GM10248 (cell line): ENCODE measurements around the gene TPK1.

Source experiments
- CTCF ChIA-PET: fragments of 300-600 bp; sonication (Branson Sonifier 250); formaldehyde crosslinking; extraction: SDS; loops from one replicate; lab custom pipeline; 2021; ENCODE audit warnings: antibody characterized with exemption; lab: Yijun Ruan, JAX
- POLR2A ChIA-PET: fragments of 350-650 bp; sonication (Branson Sonifier 250); formaldehyde crosslinking; extraction: SDS; loops from one replicate; lab custom pipeline; 2020; ENCODE audit warnings: antibody characterized with exemption; lab: Yijun Ruan, JAX
- DNase-seq: peaks from one replicate; pipeline ENCODE4 v3.0.0; 2012; ENCODE audit errors: extremely low spot score
- TF ChIP-seq, protein P1 (sequence below): IDR thresholded peaks from 2 replicates; pipeline ENCODE4 v1.5.1; 2012; ENCODE audit warnings: mild to moderate bottlenecking, low read depth; ENCODE audit errors: extremely low read depth, missing control alignments, control extremely low read depth

Gene TPK1

DNA sequence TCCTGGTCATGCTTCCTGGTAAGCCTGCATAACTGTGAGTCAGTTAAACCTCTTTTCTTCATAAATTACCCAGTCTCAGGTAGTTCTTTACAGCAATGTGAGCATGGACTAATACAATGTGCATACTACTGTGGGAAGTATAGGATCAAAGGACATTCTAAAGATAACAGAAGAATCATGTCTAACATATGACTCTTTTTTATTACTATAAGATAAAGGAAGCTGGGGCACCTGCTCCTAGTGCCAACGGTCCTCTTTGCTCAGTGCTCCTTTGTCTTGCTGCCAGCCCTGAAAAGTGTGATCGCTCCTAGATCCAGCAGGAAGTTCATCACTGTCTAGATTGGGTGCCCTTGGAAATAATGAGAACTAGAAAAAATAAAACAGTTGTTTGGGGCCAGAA is 289.1 kb downstream of the TPK1 start:
- TF ChIP-seq, protein P1, sequence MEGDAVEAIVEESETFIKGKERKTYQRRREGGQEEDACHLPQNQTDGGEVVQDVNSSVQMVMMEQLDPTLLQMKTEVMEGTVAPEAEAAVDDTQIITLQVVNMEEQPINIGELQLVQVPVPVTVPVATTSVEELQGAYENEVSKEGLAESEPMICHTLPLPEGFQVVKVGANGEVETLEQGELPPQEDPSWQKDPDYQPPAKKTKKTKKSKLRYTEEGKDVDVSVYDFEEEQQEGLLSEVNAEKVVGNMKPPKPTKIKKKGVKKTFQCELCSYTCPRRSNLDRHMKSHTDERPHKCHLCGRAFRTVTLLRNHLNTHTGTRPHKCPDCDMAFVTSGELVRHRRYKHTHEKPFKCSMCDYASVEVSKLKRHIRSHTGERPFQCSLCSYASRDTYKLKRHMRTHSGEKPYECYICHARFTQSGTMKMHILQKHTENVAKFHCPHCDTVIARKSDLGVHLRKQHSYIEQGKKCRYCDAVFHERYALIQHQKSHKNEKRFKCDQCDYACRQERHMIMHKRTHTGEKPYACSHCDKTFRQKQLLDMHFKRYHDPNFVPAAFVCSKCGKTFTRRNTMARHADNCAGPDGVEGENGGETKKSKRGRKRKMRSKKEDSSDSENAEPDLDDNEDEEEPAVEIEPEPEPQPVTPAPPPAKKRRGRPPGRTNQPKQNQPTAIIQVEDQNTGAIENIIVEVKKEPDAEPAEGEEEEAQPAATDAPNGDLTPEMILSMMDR, result no peak
- no peak for DNase-seq
- ChIA-PET POLR2A (no interaction called here), CTCF (no interaction called here)

DNA sequence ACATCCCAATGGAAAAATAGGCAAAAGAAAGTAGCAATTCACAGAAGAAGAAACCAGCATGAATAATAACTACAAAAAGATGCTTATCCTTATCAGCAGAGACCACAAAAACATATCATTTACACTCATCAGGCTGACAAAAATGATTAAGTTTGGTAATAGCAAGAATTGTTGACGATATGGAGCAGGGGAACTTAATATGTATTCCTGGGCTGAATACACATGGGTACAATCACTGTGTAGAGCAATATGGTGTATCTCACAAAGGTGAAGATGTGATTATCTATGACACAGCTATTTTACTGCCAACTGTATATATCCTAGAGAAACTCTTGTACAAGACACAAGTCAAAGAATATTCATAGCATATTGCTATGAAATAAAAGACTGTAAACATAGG is 290.5 kb downstream of the TPK1 start:
- CTCF ChIA-PET, result interaction anchor here (0.6 kb wide), 1 partner anchor 10 kb away, joined by 3 read pairs; no protein-coding TSS in a partner anchor

DNA sequence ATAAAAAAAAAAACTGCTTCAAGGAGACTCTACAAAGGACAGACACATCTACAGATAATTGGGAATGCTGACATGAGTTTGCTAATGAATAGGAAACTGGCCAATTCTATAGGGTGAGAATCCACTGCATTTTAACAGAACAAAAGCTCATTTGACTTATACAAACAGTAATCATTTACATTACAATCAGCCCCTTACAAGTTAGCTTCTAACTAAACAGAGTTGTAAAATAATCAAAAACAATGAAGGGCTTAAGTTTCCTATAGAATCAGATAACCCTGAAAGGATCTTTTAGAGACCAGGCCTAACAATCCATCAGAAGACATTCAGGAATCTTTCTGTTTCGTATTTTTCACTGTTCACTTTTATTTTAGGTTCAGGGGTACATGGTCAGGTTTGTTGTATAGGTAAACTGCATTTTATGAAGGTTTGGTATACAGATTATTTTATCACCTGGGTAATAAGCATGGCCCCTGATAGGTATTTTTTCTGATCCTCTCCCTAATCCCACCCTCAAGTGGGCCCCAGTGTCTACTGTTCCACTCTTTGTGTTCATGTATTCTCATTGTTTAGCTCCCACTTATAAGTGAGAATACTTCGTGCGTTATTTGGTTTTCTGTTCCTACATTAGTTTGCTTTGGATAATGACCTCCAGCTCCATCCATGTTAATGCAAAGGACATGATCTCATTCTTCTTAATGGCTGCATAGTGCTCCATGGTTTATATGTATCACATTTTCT is 301.0 kb downstream of the TPK1 start:
- DNase-seq, result no peak
- ChIA-PET CTCF (interaction anchor here (1.1 kb wide), 1 partner anchor 32 kb away, joined by 3 read pairs; no protein-coding TSS in a partner anchor), POLR2A (interaction anchor here (0.7 kb wide), 1 partner anchor 1538 kb away, joined by 4 read pairs; no protein-coding TSS in a partner anchor)
- TF ChIP-seq, protein P1, result no peak

More for the DNA sequence above, 290.5 kb downstream of the TPK1 start:
- TF ChIP-seq, protein P1, result no peak
- no peak for DNase-seq
- POLR2A ChIA-PET, result no interaction called here

DNA sequence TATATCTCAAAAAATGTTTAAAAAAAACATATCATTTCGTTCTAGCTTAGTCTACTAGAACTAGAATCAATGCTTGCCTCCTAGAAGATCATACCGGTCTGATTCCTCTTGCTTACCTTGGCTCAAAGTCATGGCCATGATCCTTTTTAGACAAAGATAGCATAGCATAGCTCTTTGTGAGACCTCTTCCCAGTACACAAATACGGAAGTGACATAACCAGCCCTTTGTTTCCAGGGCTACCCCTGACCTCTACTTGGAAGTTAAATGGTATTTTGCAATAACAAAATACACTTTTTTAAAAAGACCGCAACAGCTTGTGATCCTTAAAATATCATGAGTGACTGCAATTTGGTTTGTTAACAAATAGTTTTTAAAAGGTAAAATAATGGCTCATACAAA is 301.7 kb downstream of the TPK1 start:
- TF ChIP-seq, protein P1, result no peak
- CTCF ChIA-PET, result interaction anchor here (1.1 kb wide), 1 partner anchor 32 kb away, joined by 3 read pairs; no protein-coding TSS in a partner anchor
- POLR2A ChIA-PET, result no interaction called here
- DNase-seq, result no peak

DNA sequence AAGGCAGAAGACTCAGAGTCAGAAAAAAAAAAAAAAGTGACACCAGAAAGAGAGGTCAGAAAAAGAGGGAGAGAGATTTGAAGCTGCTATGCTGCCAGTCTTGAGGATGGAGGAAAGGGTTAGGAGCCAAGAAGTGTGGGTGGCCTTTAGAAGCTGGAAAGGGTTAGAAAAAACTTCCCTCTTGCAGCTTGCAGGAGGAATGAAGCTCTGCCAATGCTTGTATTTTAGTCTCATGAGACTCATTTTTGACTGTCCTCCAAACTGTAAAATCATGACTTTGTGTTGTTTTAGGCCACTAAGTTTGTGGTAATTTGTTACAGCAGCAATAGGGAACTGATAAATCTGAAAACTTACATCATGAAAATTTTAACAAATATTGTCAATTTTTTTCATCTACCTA is 304.7 kb downstream of the TPK1 start:
- no peak for DNase-seq
- TF ChIP-seq, protein P1, result no peak
- CTCF ChIA-PET, result no interaction called here
- POLR2A ChIA-PET, result no interaction called here

DNA sequence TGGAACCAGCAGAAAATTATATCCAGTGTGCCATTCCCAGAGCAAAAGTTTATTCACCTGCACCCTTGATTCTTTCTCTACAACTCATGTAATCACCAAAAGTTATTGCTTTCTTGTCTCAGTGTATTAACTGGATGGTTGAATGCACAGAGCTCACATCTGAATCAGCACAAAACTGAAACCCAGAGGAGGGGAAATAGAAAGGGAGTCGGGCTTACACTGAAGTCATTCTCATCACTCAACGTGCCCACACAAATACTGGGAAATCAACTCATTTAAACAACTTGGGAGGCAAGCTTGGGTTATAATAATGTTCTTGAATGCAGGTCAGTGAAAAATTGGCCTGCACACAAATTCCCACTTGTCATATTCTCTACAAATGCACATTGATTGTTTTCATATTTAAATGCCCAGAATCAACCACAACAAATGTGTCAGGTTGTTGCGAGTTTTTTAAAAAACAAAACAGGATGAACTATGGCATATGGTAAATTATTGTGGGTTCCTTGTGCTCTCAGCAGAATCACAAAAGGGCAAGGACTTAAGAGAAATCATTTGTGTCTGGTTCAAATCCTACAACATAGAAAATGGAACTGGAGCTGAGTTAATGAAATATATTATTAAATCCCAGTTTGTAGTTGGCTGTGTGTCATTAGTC is 306.5 kb downstream of the TPK1 start:
- CTCF ChIA-PET, result no interaction called here
- TF ChIP-seq, protein P1, result no peak
- DNase-seq, result peak; percentile 67
- POLR2A ChIA-PET, result no interaction called here
